ENCODE measurements around the gene TTC12. TPM values are rescaled to one million over a fixed set of nuclear protein-coding genes. Genes with fewer than 3 reads are reported as not detected.

Gene TTC12
- total and polyA plus RNA-seq, 2 of the 4 experiments (the other 2 are of a cell fraction) = 10.0 to 14.7 TPM

GRCh38 chr11:113356203-113356602 lies 41.8 kb downstream of the TTC12 start:
- Histone ChIP-seq H3K14ac (replicated peaks; ENCODE audit: low read depth, low read length) (no peak overlapping the region), H2AFZ (replicated peaks; ENCODE audit: low read length, poor library complexity) (no peak overlapping the region), H4K5ac (ENCODE audit: low read depth, low read length) (no peak overlapping the region), H4K20me1 (ENCODE audit: insufficient read depth, low read length) (no peaks in the 10 kb centered on the region), H3K9ac (ENCODE audit: low read depth, low read length) (no peak overlapping the region), H2AK5ac (ENCODE audit: low read depth, low read length) (no peak overlapping the region), H2BK20ac (ENCODE audit: low read depth, low read length) (no peak overlapping the region), H3K4me1 (ENCODE audit: control insufficient read depth, insufficient read depth, low read length) (peaks cover 2% of the 10 kb centered on the region; the same call in 1 of the 2 replicates), H3K27ac (ENCODE audit: insufficient read depth, low read length) (no peak overlapping the region), H3K4me3 (ENCODE audit: insufficient read depth, low read depth, low read length) (no peak overlapping the region), H3K23ac (ENCODE audit: low read depth, low read length) (no peak overlapping the region), H2AK9ac (replicated peaks; ENCODE audit: low read depth, low read length, poor library complexity) (no peak overlapping the region), H2BK15ac (ENCODE audit: low read depth, low read length) (no peak overlapping the region), H4K8ac (ENCODE audit: low read depth in 2 of 2, low read length in 2 of 2) (no peak overlapping the region), H3K36me3 (ENCODE audit: control insufficient read depth, insufficient read depth, low read length) (peaks cover 20% of the 10 kb centered on the region), H3K9me1 (ENCODE audit: insufficient read depth, low read length) (peaks cover 8% of the 10 kb centered on the region; the same call in 1 of the 2 replicates), H3K79me1 (ENCODE audit: low read depth in 1 of 2, low read length in 2 of 2) (no peaks in the 10 kb centered on the region), H4K91ac (ENCODE audit: insufficient read depth, low read depth, low read length) (no peak overlapping the region), H2BK120ac (ENCODE audit: low read depth, low read length) (no peak overlapping the region), H3K4me2 (ENCODE audit: low read depth, low read length) (no peak overlapping the region), H3K4ac (ENCODE audit: low read depth, low read length) (no peak overlapping the region), H3K18ac (ENCODE audit: low read depth, low read length) (no peak overlapping the region), H3K27me3 (ENCODE audit: control insufficient read depth, insufficient read depth, low read length) (no peaks in the 10 kb centered on the region), H3K9me3 (ENCODE audit: control insufficient read depth, insufficient read depth, low read length) (peaks cover 3% of the 10 kb centered on the region), H2BK5ac (ENCODE audit: low read depth, low read length, poor library complexity, severe bottlenecking) (no peak overlapping the region), H3K56ac (ENCODE audit: extremely low read depth, insufficient read depth, low read length) (no peak overlapping the region)
- no TSS peak for BruUV-seq (replicated peaks)
- in situ Hi-C loops (cut with MboI; ENCODE audit: low sequenced_read_pairs) (no loop called here), dilution Hi-C loops (cut with HindIII; ENCODE audit: low sequenced_read_pairs, unreplicated experiment) (no loop called here), intact Hi-C loops (cut with micrococcal nuclease) (no loop called here)
- ATAC-seq (ENCODE audit: low read depth) (no peak), DNase-seq (no peak)
- WGBS, 2 experiments (ENCODE audit: extremely low coverage in 2 of 2, insufficient read length in 1 of 2) = no CpG with 5 or more reads among the region's 3 CpGs
- POLR2A ChIA-PET (ENCODE audit: unreplicated experiment) = no interaction called here
- TF ChIP-seq NFE2L2 (IDR thresholded peaks at IDR 0.05; ENCODE audit: low read depth, low read length) = no peak
- no peak for TF ChIP-seq CTCF (conservative IDR thresholded peaks at IDR 0.05; ENCODE audit: low read depth, low read length)
- TF ChIP-seq USF2 (IDR thresholded peaks at IDR 0.05; ENCODE audit: low read depth, low read length) = no peak
- no peak for TF ChIP-seq RAD21 (IDR thresholded peaks at IDR 0.05; ENCODE audit: low read length)
- no peak for TF ChIP-seq BHLHE40 (IDR thresholded peaks at IDR 0.05; ENCODE audit: low read depth, low read length)
- no peak for TF ChIP-seq RFX5 (IDR thresholded peaks at IDR 0.05; ENCODE audit: low read depth, low read length)
- no peak for TF ChIP-seq CEBPB (IDR thresholded peaks at IDR 0.05; ENCODE audit: low read depth, low read length)
- no peak for TF ChIP-seq SMC3 (IDR thresholded peaks at IDR 0.05; ENCODE audit: low read depth, low read length)
- no peak for TF ChIP-seq MAFK (IDR thresholded peaks at IDR 0.05; ENCODE audit: low read depth, low read length)
- TF ChIP-seq ELK1 (IDR thresholded peaks at IDR 0.05; ENCODE audit: borderline replicate concordance, low read depth, low read length) = no peak
- CTCF ChIA-PET = no interaction called here

All from IMR-90 (cell line).